Measurements from ENCODE around the gene RSPH6A.

Gene RSPH6A

DNA sequence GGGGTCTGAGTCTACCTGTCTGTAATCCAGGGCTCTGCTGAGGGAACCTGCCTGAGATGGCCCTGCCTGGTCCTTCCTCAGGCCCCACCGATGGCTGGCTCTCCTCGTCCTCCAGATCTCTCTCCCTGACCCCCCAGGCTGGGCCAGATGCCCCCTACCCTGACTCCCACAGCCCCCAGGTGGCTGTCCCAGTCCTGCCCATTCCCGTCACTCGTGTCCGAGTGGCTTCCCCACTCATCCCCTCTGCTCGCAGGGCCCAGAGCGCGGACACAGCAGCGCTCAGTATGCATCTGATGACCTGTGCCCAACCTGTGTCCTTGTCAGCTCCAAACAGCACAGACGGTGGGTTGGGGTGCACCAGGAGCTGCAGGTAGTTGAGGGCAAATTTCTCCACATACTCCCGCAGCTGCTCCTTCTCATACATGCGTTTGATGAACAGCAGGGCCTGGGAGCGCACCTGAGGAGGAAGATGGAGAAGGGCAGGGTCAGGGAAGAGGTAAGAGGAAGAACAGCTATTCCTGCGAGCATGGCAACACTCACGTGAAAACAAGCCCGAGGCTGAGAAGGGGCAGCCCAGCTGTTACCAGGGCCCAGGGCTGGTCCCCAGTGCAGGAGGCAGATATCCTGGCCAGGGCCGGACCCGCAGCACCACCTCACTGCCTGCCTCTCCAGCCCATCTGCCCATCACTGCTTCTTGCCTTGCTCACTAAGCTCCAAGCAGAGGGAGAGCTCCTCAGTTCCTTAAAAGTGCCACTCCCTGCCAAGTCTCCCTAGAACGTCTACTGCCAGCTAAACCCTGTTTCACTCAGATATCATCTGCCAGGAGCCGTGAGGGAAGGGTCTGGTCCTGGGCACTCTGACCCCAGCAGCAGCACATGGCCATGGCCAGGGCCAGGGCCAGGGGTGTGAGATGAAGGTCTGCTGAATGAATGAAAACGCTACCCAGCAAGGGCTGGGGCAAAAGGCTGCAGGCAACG is 11.1 kb upstream of the RSPH6A start:
- DNase-seq (ENCODE audit: extremely low read depth in 1 of 2, low read depth in 1 of 2) = no peak

DNA sequence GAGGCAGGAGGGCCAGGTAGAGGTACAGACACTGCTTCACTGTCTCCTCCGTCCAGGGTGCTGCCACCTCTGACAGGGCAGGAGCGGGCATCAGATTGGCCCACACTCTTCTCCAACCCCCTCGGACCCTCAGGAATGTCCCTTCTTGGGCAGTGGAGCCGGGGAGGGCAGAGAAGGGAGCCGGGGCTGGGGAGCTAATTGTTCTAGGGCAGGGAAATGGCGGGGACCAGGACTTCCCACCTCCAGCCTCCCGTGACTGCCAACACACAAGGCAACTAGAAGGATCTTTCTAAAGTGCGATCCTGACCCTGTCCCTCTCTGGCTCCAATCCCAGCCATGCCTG is 10.1 kb upstream of the RSPH6A start:
- no peak for DNase-seq (ENCODE audit: extremely low read depth in 1 of 2, low read depth in 1 of 2)

DNA sequence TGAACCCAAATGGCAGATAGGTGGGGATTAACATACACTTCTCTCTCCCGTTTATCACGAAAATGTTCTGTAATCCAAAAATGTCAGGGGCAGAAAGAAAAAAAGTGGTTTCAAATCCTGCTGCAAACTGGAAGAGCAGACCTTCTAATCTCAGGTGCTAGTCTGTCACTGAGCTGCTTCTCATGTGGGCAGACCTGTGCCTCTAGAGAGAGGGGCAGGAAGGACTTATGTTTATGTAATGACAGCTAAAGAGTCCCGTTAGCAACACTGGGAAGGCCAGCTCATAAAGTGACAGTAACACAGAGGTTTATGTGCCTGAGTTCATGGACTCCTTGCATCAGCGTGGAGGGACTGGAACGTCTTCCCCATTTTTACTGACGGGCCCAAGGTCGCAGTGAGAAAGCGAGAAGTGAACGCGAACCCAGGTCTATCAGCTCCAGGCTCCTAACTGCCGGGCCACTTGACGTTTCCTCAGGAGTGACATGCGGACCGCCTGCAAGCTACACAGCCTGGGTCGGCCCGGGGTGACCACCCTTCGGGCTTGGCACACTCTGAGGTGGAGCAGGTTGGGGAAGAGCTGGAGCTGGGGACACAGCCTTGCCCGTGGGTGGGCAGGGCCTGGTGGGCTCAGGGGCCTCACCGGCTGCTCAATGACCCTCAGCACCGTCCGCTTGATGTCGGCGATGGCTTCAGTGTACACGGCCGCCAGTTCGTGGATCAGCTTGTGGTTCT is 9.6 kb upstream of the RSPH6A start:
- DNase-seq (ENCODE audit: extremely low read depth in 1 of 2, low read depth in 1 of 2) = no peak

DNA sequence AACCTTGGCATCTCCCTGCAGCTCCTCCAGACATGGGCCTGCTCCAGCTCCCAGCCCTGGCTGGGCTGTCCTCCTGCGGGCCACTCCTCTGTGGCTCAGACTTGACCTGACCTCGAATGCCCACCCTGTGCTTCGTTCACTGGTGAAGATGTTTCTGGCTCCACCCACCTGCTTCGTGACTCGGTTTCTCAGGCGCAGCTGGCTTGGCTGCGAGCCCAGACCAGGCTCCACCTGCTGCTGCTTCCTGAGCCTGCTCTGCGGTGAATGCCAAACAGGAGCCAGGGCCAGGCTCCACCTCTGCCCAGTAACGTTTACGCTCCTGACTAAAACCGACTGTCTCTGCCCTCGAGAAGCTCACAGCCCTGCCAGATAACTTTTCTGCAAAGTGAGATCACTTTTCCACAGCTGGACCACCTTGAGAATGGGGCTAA is 8.9 kb upstream of the RSPH6A start:
- DNase-seq (ENCODE audit: extremely low read depth in 1 of 2, low read depth in 1 of 2) = no peak

DNA sequence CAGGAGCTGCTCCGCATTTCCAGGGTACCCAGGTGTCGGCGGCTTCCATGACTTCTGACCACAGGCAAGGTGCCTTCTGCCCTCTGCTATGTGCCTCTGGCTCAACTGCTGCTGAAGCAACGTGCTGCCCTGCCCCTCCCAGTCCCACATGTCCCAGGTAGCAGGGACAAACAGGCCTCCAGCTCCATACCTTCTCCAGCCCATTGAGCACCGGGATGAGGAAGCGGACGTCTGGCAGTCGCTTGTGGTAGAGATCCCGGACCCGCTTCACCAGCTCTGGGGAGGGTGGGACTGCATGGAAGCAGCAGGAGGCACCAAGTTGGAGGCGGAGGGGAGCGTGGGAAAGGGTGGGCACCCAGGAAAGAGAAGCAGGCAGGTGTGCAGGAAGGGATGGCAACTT is 8.1 kb upstream of the RSPH6A start:
- DNase-seq (ENCODE audit: extremely low read depth in 1 of 2, low read depth in 1 of 2) = no peak

DNA sequence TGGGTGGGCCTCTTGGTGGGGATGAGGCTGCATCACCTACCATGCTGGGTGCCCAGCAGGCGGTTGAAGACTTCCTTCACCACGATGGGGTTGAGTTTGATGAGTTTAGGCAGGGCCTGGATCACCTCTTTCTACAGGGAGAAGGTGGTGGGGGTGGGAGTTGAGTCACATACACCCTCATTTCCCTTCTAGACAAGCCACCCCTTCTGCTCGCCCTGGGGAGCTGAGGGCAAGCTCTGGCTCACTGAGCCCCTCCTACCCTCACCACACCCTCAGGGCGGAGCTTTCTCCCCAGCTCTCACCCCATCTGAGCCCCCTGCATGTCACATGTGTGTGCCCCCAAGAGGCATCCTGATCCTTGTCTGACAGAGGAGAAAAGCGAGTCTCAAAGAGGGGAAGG is 7.6 kb upstream of the RSPH6A start:
- no peak for DNase-seq (ENCODE audit: extremely low read depth in 1 of 2, low read depth in 1 of 2)

DNA sequence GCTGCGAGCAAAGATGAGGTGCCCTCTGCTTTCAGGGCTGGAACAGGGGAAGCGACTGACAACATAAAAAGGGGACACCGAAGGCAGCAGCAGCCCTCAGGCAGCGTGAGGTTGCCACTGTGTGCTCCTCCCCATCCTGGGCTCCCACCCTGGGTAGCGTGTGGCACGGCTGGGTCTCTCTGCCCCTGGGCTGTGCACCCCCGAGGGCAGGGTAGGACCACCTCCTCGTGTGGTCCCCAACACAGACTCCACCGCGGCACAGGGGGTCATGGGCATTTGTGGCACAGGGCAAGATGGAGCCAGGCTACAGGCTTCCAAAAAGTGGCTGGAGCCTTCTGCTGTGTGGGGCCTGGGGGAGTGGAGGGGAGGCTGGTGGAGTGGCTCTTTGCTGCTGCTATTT is 6.5 kb upstream of the RSPH6A start:
- no peak for DNase-seq (ENCODE audit: extremely low read depth in 1 of 2, low read depth in 1 of 2)

DNA sequence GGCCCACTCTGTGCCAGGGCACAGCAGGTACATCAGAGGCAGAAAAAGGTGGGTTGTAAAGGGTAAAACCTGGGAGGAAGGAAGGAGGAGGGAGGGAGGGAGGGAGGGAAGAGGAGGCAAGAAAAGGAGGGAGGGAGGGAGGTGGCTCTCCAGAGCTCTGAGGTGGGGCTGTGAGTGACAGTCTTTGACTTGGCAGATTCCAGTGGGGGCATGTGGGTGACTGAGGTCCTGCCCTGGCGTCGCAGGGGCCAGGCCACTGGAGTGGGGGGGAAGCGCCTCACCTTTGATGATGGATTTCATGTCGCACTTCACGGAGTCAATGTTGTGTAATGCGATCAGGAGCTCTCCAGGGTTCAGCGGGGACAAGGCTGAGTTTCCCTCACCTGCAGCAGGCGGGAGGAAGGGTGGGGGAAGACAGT is 6.0 kb upstream of the RSPH6A start:
- no peak for DNase-seq (ENCODE audit: extremely low read depth in 1 of 2, low read depth in 1 of 2)

DNA sequence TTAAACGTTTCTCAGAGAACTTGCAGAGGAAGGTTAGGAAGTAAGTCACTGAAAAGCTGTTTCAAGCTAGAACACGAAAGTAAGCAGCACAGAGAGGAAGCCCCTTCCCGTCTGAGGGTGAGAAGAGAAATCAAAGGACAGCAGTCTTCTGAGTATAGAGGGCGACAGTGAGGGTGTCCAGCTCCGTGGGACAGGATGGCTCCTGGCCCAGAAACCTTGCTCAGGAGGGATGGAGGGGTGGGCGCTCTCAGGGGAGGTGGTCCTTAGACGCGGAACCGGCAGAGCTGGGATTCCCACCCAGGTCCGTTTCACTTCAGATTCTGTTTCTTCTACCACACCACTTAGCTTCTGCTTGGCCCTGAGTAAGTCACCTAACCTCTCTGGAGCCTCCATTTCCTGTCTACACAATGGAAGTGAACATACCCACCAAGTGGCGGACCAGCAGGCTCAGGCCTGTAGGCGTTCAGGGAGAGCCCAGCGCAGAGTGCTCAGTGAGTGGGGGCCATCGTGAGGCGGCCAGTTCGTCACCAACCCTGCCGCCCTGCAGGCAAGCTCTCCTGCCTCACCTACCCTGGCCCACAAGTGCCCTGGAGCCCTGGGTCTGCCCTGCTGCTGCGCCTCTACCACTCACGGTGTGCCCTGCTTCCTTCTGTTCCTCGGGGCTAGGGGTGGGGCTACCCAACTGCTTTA is 5.5 kb upstream of the RSPH6A start:
- no peak for DNase-seq (ENCODE audit: extremely low read depth in 1 of 2, low read depth in 1 of 2)

DNA sequence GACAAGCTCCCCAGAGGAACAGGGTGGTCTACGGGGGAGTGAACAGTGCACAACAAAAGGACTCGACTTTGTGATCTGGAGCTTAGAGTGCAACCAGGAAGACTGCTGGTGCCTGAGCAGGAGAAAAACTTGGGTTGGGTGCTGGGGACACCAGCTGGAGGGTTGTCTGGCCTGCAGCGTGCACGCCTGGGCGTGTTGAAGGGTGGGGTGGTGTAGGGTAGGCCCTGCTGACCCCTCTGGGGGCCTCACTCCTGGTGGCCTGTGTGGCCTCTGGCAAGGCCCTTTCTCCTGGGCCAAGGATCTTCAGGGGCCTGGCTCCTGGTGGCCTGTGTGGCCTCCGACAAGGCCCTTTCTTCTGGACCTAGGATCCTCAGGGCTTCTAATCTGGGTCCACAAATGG is 4.7 kb upstream of the RSPH6A start:
- no peak for DNase-seq (ENCODE audit: extremely low read depth in 1 of 2, low read depth in 1 of 2)

DNA sequence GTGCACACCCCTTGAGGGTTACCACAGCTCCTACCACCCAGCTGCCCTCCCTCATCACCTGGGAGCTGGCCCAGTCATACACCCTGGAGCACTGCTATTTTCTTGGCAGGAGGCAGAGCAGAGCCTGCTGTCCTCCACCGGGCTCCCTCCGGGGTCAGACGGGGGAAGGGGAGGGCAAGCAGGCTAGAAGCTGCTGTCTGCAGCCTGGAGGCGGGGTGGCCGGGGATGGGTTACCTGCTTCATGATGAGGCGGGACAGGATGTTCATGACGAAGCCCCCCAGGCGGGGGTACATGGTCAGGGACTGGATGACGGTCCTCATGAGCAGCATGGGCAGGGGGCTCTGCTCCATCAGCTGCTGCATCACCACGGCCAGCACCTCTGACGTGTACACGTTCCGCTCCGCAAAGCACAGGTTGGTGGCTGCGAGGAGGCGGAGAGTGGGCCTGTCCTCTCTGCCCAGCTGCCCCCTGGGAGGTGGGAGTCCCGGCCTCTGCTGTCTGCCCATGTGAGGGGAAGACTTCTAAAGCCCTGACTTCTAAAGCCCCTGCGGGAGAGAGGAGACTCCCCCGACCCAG is 2.7 kb upstream of the RSPH6A start:
- no peak for DNase-seq (ENCODE audit: extremely low read depth in 1 of 2, low read depth in 1 of 2)

DNA sequence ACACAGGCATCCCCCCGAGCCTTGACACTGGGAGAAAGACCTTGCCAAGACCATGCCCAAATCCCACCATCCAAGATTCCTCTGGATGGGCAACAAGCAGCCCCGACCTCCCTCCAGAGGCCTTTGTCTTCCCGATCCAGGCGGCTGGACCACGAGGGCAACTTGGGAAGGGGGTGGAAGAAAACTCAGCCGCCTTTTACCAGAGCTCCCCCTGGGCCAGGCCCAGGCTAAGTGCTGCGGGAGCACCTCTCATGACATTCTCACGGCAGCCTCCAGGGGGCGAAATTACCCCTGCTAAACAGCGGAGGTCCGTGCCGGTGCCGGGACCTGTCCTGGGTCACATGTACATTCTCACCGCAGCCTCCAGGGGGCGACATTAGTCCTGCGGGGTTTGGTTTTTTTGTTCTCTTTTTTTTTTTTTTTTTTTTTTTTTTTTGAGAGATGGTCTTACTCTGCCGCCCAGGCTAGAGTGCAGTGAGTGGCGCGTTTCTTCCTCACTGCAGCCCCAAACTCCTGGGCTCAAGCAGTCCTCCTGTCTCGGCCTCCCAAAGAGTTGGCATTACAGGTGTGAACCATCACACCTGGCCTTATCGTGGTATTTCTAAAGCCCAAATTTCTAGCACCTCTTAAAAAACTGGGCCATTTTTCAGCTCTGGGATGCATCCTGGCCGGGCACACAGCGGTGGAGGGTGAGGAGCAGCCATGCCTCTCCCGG is 2.1 kb upstream of the RSPH6A start:
- peak; percentile 93 for DNase-seq (ENCODE audit: extremely low read depth in 1 of 2, low read depth in 1 of 2)

DNA sequence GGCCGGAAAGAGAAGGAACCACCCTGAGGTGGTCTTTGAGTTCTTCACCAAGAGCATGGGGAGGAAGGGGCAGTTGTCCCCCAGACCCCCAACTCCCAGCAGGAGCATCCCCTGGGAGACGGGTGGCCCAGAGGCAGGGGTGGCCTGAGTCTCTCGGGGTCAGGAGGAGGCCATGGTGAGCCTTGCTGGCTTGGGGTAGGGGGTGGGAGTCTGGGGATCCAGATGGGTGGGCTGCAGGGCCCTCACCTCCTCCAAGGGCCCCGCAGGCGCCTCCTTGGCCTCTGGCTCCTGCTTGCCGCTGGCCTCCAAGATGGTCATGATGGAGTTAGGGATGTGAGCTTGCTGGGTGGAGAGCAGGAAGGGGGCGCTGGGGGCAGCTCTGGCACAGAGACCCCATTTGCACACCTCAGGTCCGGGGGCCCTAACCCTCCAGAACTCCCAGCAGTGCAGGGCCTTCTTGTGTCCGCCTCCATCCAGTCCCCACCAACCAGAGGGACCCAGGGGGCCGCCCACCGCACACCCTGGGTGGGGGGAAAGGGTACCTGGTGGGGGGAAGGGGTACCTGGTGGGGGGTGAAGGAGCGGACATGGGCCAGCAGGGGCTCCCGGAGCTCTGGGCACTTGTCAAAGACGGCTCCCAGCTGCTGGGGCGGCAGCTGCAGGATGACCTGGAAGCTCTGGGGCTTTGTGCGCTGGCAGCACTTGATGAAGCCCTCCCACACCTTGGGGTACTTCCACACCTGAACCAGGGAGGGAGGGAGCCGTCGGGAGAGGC is 1.3 kb upstream of the RSPH6A start:
- no peak for DNase-seq (ENCODE audit: extremely low read depth in 1 of 2, low read depth in 1 of 2)

DNA sequence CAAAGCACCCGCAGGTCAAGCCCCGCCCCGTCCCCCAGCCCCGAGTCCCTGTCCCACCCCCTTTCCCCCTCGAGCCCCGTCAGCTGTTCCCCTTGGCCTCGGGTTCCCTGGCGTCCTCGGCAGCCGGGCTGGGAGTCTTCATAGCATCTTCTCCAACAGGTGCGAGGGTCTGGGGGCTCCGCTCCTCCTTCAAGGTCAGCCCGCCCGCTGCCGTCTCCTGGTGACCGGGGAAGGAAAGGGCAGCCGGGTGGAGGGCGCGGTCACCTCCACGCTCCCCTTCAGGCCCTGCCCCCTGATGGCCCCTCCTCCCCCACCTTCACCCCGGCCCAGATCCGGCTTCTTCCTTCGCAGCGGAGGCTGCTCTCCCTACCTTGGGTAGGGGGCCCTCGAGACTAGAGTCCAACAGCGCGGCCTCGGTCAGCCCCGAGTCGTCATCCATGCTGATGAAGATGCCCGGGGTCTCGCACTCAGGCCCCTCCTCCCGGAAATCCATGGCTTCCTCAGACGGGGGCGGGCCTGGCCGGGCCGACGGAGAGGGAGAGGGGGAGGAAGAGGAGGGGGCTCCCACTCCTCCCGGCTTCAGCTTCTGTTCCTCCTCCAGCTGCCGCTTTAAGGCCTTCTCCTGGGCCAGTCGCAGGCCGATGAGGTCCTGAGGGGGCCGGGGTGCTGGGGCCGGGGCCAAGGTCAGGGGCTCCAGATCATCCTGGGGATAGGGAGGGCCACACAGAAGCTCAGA is 541 bp upstream of the RSPH6A start:
- no peak for DNase-seq (ENCODE audit: extremely low read depth in 1 of 2, low read depth in 1 of 2)

DNA sequence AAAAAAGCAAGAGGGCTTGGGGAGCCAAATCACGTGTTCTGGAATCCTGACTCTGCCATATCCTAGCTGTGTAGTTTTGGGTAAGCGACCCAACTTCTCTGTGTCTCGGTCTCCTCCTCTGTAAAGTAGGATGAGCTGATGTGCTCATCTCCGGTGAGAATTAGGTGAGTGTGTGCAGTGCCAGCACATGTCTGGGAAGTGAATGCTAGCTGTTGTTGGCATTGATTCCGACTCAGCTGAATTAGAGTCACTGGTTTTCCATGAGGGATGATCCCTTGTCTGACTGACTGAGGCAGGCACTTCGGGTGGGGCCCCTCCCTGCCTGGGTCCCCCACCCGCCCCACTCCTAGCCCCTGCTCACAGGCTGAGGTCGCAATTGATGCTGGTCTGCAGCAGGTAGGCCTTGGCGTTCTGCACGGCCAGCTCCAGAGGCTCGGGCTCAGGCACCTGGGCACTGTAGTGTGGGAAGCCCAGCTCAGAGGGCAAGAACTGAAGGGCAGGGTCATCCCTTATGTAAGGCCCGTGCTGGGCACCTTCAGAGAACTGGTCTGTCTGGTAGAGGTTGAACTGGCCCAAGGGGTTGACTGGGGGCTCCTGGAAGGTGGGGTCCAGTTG is 835 bp downstream of the RSPH6A start:
- no peak for DNase-seq (ENCODE audit: extremely low read depth in 1 of 2, low read depth in 1 of 2)

DNA sequence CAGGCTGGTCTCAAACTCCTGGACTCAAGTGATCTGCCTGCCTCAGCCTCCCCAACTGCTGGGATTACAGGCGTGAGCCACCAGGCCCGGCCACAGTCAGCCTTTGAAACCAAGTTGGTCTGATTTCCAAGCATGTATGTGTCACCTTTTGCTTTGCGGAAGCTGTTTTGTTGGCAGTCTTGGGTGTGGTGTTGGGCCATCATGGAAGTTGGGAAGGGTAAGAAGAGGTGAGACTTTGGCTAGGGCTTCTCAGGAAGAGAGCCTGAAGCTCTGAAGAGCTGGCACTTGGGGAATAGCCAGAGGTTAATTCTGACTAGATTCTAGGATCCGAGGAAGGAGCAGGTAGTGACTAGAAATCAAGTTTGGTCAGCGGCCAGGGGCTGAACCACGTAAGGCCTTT is 2.8 kb downstream of the RSPH6A start:
- DNase-seq (ENCODE audit: extremely low read depth in 1 of 2, low read depth in 1 of 2) = no peak

DNA sequence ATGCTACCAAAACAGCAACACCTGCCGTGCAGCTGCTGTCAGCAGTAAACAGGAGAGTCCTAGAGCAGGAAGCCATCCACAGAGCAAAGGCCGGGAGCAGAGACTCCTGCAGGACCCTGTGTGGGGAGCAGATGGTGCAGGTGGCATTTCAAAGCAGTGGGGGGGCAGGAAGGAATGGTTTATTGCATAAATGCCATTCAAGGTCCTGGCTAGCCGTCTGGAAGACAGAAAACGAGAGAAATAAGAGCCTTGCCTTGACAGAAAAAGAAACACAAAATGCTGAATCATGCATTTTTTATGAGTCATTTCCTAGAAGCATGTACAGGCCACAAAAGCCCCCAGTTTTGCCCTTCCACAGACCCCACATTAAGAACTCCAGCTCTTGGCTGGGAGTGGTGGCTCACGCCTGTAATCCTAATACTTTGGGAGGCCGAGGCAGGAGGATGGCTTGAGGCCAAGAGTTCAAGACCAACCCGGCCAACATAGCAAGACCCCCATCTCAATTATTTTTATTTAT is 5.4 kb downstream of the RSPH6A start:
- DNase-seq (ENCODE audit: extremely low read depth in 1 of 2, low read depth in 1 of 2) = no peak

DNA sequence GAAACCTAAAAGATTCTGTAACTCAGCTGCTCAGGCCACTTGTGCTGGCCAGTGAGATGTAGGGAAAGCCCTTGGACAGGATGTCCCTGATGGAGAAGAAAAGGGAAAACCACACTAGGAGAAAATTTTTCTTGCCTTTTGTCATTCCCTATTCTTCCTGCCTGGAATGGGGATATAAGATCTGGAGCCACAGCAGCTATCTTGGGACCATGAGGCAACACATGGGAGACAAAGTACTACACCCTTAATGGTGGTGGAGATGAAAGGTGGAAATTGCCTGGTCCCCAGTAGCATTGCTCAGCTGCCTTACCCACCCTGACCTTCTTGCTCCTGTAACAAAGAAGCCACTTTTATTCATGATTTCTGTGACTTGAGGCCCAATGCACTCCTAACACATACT is 9.4 kb downstream of the RSPH6A start:
- no peak for DNase-seq (ENCODE audit: extremely low read depth in 1 of 2, low read depth in 1 of 2)

DNA sequence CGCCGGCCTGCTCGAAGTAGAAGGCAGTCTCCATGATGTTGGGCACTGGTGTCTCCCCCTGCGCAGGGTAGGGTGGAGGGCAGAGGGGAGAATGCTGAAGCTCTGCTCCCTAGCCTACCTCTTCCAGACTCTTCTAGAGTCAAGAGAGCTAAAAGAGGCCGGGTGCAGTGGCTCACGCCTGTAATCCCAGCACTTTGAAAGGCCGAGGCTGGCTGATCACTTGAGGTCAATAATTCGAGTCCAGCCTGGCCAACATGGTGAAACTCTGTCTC is 10.2 kb downstream of the RSPH6A start:
- DNase-seq (ENCODE audit: extremely low read depth in 1 of 2, low read depth in 1 of 2) = no peak

Data from activated CD8-positive, alpha-beta memory T cell treated with anti-CD3 and anti-CD28 coated beads for 1 hour (primary cell).